NCI-H2171 treated with DMSO at 0.1 percent for 48 hours (cell line): ENCODE results near the gene CPLX1.

Experiments used
- DNase-seq: peaks from one replicate; lab custom pipeline; 2025; lab: John Stamatoyannopoulos, UW

CPLX1 gene

DNA sequence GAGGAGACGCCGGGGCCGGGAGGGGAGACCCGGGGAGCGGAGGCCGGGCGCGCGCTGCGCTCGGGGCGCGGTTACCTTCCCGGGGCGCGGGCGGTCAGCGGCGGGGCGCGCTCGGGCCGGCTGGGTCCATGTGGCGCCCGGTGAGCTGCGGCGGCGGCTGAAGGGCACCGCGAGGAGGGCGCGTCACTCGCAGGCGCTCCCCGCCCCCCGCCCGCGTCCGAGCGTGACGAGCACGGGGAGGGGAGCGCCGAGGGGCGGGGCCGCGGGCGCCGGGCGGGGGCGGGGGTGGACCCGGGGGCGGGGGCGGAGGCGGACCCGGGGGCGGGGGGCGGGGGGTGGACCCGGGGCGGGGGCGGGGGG lies at the start of gene CPLX1:
TSS of gene CPLX1 (minus strand) at position 159 of the 360 bp plus-strand sequence. CDS start 1,607 bp downstream, outside the sequence.
- no peak for DNase-seq

DNA sequence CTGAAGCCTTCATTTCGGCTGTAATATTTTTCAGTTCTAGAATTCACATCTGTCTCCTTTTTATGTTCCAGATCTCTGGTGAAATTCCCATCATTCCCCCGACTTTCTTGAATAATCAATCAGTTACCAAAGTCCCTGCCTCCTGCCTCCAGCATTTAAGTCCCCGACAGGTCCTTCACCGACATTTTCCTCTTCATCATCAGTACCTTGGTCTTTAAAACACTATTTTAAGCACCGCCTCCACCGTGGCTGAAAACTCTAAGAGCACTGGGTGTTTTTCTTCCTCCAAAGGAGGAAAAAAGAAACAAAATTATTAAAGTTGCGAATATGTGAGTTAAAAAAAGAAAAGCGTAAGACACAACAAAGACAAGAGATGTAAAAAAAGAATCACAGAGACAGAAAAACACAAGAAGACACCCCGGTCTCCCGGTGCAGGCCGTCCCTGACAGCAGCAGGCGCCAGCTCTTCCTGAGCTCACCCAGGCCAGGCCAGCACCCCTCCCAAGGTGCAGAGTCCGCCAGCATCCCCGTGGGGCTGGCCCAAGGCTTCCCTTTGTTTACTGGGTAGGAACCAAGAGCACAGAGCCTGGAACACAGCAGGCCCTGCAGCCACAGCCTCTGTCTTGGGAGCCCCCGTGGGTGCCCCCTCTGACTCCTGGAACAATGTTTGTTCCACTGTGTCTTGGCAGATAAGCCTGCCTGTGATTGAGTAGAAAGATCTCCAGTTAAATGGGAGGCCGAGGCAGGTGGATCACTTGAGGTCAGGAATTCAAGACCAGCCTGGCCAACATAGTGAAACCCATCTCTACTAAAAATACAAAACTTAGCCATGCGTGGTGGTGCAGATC lies 49.3 kb upstream of the CPLX1 start:
- DNase-seq, result no peak

DNA sequence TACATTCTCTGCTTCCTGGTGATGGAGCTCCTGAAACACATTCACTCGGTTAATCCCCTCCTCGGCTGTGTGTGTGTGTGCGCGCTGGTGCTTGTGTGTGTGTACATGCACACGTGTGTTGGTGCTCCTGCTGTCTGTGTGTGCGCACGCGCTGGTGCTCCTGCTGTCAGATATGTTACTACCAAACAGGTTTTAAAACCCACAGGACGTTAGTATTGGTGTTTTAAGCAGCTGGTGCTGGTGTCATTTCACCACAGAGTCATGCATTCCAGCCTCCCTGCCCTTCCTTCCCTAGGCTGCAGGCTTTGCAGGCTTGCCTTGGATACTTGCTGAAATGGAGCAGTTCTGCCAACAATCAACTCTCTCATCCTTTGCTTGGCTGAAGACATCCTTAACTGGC lies 48.1 kb upstream of the CPLX1 start:
- DNase-seq, result peak; percentile 36

DNA sequence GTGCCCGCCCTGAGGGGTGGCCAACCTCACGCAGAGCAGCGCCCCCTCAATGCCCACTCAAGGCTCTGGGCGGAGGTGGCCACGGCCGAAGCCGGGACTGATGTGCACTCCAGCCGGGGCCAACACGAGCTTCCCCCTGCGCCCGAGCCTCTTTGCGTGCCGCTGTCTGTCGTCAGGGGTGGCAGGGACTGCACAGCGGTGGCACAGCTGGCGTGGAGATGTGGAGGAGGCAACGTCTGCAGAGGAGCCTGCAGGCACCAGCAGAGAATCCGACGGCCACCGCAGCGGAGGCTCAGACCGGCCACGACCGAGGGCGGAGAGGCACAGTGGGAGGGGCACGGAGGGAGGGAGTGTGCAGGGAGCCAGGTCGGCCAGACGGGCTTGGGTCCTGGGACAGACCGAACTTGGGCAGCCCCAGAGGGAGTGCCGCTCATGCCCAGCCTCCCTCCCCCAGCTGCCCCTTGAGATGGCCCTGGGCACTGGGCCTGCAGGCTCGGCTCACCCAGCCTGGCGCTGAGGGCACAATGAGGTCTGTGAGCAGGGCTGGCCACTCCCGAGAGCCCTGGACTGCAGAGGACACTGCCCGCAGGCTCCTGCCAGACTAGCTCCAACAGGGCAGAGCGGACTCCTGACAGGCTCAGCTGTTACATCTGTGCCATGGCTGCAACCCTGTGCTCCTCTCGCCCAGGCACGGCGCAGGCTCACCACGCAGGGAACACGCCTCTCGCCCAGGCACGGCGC lies 46.5 kb upstream of the CPLX1 start:
- DNase-seq, result no peak

DNA sequence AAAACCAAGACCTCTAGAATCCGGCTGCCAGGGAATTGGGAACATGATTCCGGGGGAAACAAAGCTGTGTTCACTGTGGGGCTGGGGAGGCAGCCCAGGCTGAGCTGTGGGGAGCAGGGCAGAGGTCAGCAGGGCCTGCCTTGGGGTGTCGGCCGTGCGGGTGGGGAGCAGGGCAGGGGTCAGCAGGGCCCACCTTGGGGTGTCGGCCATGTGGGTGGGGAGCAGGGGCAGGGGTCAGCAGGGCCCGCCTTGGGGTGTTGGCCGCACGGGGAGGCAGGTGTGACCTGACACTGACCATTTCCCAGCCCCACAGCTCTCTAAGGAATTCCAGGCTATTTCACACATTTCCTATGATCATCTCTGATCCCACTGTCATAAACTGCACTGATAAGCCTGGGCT lies 45.6 kb upstream of the CPLX1 start:
- no peak for DNase-seq

DNA sequence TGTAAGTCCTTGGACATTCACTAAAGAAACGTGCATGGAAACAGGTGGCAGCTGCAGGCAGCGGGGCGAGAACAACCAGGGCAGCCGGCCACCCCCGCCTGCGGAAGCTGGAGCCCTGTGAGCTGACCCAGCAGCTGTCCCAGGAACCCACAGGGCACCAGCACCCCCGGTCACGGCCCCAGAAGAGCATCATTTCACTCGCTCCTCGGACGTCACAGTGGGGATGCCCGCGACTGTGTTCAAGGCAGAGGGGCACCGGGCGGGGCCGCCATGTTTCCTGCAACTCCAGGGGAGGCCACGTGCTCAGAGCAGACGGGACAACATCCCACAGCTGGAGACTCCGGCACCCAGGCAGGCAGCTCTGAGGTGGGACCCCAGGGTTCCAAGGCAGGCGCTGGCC lies 45.0 kb upstream of the CPLX1 start:
- no peak for DNase-seq

DNA sequence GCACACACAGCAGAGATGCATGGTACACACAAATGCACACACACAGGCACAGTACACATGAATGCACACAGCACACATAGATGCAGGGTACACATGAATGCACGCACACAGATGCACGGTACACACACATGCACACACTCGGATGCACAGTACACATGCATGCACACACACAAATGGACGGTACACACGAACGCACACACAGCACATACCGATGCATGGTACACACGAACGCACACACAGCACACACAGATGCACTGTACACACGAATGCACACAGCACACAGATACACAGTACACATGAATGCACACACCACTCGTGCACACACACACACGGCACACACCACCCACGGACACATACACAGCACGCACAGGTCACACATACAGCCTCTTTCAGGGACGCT lies 43.8 kb upstream of the CPLX1 start:
- no peak for DNase-seq

DNA sequence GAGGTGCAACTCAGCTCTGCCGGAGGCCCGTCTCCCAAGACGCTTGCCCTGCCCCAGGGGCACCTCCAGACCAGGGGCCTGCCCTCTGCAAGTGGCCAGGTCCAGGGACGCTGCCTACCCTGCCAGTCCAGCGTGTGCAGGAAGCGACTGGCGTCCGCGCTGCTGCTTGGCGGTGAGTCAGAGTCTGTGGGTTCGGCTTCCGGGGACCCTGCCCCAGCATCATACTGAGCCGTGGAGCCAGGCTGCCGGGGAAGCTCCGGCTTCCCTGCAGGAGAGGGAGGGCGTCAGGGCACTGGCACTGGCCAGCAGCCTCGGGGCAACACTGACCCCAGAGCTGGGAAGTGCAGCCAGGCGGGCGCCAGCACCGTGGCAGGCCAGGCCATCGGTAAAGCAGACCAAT lies 42.5 kb upstream of the CPLX1 start:
- no peak for DNase-seq

DNA sequence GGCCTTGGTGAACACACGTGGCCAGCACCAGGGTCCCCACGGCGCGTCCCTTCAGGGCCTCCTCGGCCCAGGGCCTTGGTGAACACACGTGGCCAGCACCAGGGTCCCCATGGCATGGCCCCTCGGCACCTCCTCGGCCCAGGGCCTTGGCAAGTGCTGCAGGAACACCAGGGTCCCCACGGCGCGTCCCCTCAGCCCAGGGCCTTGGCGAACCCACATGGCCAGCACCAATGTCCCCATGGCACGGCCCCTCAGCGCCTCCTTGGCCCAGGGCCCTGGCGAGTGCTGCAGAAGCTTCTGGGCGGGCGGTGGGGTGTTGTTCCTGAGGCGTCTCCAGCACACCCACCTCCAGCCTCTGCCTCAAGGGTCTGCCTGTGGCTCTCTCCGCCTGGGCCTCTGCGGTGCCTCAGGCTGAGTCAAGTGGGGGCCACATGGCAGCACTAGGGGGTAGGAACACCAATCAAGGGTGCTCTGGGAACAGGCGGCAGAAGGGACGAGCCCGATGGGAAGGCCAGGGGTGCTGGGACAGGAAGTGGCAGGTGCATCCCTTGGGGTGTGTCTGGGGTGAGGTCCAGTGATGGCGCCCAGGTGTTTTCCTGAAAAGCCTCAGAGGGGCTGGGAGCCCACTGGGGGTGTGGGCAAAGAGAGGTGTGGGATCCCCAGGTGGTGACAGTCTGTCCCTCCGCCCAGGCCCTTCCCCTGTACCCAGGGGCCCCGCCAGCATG lies 41.8 kb upstream of the CPLX1 start:
- no peak for DNase-seq

DNA sequence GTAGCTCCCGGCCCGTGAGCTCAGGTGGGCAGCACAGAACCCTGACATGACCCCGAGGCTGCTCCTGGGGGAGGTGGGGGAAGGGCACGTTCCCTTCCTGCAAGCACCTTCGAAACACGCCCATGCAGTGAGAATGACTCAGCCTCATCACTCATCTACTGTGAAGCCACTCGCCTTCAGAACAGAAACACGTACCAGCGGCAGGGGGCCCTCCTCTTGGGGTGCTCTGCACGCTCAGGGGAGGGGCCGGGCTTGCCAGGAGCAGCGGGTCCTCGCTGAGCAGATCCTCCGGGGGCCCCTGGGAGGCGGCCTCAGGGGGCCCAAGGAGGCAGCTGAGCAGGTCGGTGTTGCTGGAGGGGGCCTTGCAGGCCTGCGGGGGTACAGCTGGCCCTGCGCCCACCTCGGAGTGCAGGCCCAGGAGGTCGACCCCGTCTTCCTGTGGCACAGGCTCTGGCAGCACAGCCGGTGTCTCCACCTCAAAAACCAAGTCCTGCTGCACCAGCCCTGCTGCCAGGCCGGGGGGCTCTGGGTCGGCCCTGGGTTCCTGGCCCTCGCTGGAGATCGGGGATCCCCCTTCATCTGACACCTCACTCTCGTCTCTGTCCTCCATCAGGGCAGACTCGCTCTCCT lies 40.9 kb upstream of the CPLX1 start:
- DNase-seq, result no peak

DNA sequence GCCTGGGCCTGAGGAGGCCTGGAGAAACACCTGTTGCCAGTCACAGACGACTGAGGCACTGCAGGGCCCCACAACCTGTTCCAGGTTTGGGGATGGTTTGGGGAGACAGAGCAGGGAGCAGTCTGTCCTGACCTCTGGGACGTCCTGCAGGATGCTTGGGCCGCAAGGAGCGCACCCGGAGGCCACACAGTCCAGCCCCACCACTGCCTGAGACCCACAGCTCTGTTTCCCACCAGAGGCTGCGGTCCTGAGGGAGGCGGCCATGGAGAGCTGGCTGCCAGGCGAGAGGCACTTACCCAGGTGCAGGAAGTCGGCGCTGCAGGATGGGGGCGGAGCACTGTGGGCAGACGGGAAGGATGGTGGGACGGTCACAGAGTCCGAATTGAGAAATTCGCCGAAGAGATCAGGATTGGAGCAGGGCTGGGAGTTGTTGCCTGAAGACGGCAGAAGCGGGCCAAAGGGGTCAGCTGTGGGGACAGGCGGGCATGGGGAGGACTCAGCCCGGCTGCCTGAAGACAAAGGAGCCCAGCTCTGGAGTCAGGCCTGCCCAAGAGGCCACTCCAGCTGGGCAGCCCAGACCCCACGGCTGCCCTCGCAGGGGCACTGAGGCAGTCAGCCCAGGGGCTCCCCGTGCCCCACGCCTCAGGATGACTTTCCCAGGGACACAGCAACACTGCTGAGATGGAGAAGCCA lies 40.3 kb upstream of the CPLX1 start:
- no peak for DNase-seq

DNA sequence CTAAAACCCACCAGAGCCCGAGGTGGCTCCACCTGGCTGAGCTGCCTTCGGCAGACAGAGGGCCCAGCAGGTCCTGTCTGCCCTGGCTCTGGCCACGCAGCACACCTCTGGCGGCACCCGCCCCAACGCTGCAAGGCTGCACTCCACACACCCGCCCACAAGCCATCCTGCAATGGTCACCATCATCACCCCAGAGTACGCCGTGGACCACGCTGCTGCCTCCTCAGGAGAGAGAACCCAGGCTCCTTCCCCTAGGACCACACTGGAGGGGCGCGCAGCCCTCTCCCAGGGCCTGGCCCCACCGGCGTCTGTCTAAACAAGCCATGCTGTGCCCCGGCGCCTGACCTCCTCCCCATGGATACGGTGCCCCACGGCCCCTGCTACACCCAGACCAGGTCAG lies 39.6 kb upstream of the CPLX1 start:
- DNase-seq, result no peak

DNA sequence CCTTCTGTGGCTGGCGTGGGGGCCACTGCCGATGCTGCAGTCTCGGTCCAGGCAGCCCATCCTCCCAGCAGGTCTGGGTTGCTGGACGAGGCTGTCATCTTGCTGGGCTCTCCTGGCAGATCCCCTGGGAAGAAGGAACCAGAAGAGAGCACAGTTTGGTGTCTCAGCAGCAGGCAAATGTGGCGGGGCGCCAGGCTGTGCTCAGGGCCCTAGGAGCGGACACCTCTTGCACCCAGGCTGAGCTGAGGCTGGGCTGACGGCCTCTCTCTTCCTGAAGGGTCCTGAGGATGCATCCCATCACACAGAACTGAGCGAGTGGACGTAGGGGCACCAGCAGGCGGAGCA lies 39.2 kb upstream of the CPLX1 start:
- no peak for DNase-seq

DNA sequence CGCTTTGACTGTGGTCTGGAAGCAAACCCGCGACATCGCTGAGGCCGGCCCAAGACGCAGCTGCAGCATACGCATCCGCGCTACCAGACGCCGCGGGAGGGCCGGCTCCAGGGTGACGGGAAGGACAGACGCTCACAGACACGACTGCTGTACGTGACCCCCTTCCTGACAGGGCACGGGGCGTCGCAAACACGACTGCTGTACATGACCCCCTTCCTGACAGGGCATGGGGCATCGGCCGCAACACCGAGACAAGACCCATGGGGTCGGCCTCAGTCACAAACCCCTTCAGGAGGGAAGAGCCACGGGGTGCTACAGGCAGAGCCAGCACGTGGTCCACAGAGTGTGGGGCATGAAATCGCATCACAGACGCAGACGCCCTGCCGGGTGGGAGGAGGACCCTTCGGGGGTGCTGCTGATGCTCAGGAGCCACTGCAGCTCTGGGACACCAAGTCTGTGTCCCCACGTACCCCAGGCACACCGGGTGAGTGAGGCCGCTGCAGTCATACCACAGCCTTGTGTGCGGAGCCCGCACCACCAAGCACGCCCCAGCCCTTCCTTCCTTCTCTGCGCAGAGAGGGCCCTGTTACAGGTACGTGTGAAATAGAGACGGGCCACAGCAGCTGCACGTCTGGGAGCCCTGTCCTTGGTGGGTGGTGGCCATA lies 38.7 kb upstream of the CPLX1 start:
- no peak for DNase-seq

DNA sequence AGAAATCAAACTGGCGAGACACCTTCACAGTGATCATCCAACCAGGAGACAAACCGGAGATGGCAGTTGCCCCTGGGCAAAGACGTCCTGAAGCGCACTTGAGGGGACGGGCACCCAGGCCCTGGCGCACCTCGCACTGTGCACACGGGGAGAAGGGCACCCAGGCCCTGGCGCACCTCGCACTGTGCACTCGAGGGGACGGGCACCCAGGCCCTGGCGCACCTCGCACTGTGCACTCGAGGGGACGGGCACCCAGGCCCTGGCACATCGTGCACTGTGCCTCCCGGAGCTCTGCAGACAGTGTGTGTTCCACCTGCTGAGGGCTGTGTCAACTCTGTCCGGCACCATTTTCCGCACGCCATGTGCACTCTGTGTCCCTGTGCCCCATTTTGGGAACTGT lies 34.6 kb upstream of the CPLX1 start:
- no peak for DNase-seq

DNA sequence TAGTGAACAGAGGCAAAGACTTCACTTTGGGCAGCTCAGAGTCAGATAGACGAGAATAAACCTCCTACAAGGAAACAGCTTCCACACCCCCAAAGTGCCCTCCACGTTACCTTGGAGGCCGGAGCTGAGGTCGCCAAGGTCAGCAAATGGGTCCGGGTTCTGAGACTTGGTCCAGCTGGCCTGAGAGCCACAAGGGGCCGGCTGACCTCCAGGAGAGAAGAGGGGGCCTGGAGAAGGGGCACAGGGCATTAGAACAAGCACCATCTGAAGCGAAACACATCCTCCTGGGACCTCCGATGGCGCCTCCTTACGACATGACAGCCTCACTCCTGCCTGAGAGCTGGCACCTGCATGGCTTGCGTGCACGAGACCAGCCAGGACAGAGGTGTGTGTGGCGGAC lies 33.6 kb upstream of the CPLX1 start:
- no peak for DNase-seq

DNA sequence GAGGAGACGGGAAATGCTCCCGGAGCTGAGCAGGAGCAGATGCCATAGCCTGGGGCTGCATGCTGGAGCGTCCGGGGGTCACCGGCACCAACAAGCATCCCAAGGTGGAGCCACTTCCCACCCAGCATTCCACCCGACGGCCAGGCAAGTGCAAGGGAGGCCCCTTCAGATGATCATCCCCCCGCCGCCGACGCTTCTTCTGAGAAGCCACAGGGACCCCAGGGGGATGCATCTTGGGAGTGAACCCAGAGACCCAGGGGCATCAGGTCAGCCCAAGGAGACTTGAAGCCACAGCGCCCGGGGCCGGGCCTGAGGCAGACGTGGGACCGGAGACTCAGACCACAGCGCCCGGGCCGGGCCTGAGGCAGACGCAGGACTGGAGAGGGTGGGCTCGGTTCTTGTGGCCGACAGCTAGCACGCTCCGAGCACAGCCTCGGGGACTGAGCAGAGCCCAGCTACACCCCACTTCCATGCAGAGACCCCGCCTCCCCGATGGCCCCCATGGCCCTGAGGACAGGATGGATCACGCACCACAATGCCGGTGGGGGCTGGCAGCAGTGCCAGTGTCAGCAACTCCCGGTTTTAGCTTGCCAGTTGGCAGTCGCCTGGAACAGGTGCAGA lies 33.0 kb upstream of the CPLX1 start:
- DNase-seq, result no peak

DNA sequence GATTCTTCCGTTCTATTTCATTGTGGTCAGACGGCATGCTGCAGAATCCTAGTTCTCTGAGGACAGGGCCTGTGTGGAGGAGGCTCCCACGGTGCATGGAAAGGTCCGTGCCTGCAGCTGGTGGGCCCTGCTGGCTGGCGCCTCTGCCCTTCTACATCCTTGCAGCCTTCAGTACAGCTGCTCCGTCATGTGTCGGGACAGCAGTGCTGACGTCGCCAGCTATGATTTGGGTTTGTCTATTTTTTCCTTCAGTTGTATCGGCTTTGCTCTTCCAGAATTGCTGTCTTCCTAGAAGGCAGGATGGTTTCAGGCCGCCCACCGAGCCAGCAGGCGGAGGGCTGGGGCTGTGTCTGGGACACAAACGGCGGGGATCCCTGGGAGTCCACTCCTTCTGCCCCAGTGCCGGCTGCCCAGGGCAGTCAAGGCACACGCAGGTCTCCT lies 32.1 kb upstream of the CPLX1 start:
- no peak for DNase-seq

DNA sequence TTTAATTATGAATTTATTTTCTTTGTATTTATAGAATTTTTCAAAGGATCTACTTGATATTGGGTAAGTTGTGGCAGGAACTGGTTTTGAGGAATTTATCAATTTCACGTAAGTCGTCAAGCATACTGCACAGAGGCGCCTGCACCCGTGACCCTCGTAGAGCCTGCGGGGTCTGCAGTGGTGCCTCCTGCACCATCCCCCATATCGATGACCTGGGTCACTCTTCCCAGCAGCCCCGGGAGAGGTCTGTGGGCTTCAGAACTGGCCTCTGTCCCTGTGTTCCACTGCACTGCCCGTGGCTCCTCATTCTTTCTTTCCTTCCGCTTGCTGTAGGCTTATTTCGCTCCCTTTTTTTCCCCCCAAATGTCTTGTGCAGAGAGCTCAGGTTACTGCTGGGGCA lies 31.5 kb upstream of the CPLX1 start:
- no peak for DNase-seq

DNA sequence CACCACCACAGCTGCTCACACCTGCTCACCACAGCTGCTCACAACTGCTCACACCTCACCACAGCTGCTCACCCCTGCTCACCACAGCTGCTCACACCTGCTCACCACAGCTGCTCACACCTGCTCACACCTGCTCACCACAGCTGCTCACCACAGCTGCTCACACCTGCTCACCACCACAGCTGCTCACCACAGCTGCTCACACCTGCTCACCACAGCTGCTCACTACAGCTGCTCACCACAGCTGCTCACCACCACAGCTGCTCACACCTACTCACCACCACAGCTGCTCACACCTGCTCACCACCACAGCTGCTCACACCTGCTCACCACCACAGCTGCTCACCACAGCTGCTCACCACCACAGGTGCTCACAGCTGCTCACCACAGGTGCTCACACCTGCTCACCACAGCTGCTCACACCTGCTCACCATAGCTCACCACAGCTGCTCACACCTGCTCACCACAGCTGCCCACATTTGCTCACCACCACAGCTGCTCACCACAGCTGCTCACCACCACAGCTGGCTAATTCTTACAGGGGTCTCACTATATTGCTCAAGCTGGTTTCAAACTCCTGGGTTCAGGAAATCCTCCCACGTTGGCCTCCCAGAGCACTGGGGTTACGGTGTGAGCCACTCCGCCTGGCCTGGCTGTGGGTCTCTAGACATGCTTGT lies 30.4 kb upstream of the CPLX1 start:
- DNase-seq, result no peak
